Measurements from ENCODE around the gene ZNHIT6.
"Not testable (repeated sequence)": the region's sequence is repeated elsewhere in the genome, so short reads cannot be mapped to it uniquely, and the experiment has no call there.

ZNHIT6 gene

GRCh38 chr1:85672031-85672660 lies 36.1 kb downstream of the ZNHIT6 start:
- no peak for DNase-seq (ENCODE audit: low read depth)

GRCh38 chr1:85665932-85666331 lies 42.3 kb downstream of the ZNHIT6 start:
- no peak for DNase-seq (ENCODE audit: low read depth)

- DNase-seq (ENCODE audit: low read depth): no peak
Measured at GRCh38 chr1:85663382-85663781, 44.9 kb downstream of the ZNHIT6 start.

- no peak for DNase-seq (ENCODE audit: low read depth)
Measured at GRCh38 chr1:85661767-85662166, 46.5 kb downstream of the ZNHIT6 start.

- no peak for DNase-seq (ENCODE audit: low read depth)
Measured at GRCh38 chr1:85660541-85660940, 47.7 kb downstream of the ZNHIT6 start.

GRCh38 chr1:85659174-85659573 lies 49.1 kb downstream of the ZNHIT6 start:
- DNase-seq (ENCODE audit: low read depth): no peak

GRCh38 chr1:85656948-85657347 lies 51.3 kb downstream of the ZNHIT6 start:
- no peak for DNase-seq (ENCODE audit: low read depth)

- no peak for DNase-seq (ENCODE audit: low read depth)
Measured at GRCh38 chr1:85656256-85656655, 52.0 kb downstream of the ZNHIT6 start.

GRCh38 chr1:85655315-85655714 lies 52.9 kb downstream of the ZNHIT6 start:
- DNase-seq (ENCODE audit: low read depth): no peak

GRCh38 chr1:85654066-85654782 lies 54.0 kb downstream of the ZNHIT6 start:
- DNase-seq (ENCODE audit: low read depth): no peak

GRCh38 chr1:85652327-85652726 lies 55.9 kb downstream of the ZNHIT6 start:
- DNase-seq (ENCODE audit: low read depth): no peak

- DNase-seq (ENCODE audit: low read depth): no peak
Measured at GRCh38 chr1:85650645-85651044, 57.6 kb downstream of the ZNHIT6 start.

GRCh38 chr1:85649591-85649990 lies 58.6 kb downstream of the ZNHIT6 start:
- DNase-seq (ENCODE audit: low read depth): no peak

GRCh38 chr1:85641598-85642556 lies 66.4 kb downstream of the ZNHIT6 start:
- not testable (repeated sequence) for DNase-seq (ENCODE audit: low read depth)

GRCh38 chr1:85639920-85640319 lies 68.3 kb downstream of the ZNHIT6 start:
- DNase-seq (ENCODE audit: low read depth): not testable (repeated sequence)

- DNase-seq (ENCODE audit: low read depth): no peak
Measured at GRCh38 chr1:85638412-85638811, 69.8 kb downstream of the ZNHIT6 start.

GRCh38 chr1:85630493-85630892 lies 77.7 kb downstream of the ZNHIT6 start:
- no peak for DNase-seq (ENCODE audit: low read depth)

- no peak for DNase-seq (ENCODE audit: low read depth)
Measured at GRCh38 chr1:85629532-85629920, 78.7 kb downstream of the ZNHIT6 start.

- peak; percentile 51 for DNase-seq (ENCODE audit: low read depth)
Measured at GRCh38 chr1:85628791-85629531, 79.3 kb downstream of the ZNHIT6 start.

GRCh38 chr1:85626818-85627217 lies 81.4 kb downstream of the ZNHIT6 start:
- no peak for DNase-seq (ENCODE audit: low read depth)

GRCh38 chr1:85624361-85624760 lies 83.9 kb downstream of the ZNHIT6 start:
- no peak for DNase-seq (ENCODE audit: low read depth)

- DNase-seq (ENCODE audit: low read depth): peak; percentile 82
Measured at GRCh38 chr1:85623061-85623471, 85.2 kb downstream of the ZNHIT6 start.
